Activated CD4-positive, CD25-positive, alpha-beta regulatory T cell treated with anti-CD3 and anti-CD28 coated beads, Interleukin-2, amount 50 U/mL, for 16 hours (primary cell): ENCODE measurements around the gene ACOX1.
A peak's percentile ranks its signal among the peaks of the same experiment; 100 is the strongest.

Experiments used
- DNase-seq: peaks from one replicate; pipeline ENCODE4 v3.0.0-alpha.2; 2020; ENCODE audit warnings: low read depth, low spot score

Gene ACOX1

DNA sequence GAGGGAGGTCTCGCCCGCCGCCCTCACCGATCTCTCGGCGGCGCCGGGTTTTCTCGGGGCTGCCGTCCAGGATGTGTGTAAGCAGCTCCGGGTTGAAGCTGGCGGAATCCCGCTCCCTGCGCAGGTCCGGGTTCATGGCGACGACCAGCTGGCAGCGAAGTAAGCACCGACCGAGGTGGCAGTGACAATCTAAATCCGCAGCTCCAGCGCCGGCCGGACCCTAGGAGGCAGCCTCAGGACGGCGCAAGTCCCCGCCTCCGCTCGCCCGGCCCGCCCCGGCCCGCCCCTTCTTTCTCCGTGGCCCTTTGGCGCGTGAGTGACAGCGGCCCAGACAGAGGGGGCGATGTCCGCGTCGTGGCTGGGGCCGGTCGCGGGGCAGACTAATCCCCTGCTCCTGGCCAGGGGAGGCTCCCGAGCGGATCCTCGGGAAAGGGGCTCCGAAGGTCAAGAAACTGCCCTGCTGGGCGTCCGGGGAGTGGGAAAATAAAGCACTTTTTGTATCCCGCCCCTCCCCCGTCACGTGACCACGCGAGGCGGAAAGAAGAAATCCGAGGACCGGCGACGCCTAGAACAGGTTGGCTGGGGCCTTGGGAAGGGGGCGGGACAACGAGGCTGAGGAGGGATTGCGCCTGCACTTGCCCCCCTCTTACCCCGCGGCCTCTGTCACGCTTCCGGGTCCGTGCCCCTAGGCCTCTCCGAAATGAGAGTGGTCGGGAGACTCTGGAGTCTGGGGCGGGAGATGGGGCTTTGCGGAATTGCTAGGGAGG is at the start of gene ACOX1, which contains the start of gene TEN1:
ACOX1 (minus strand) TSS at position 229 of the 767 bp plus-strand sequence; CDS start at position 136, 93 bp downstream.
TEN1 (plus strand) TSS at position 303 of the 767 bp plus-strand sequence. CDS start 6,953 bp downstream, outside the sequence.
- DNase-seq: peak; percentile 88

GRCh38 chr17:76027159-76027839 is 48.3 kb upstream of the ACOX1 start, which contains the start of gene EVPL:
Gene EVPL (minus strand): TSS chr17:76027306. CDS start chr17:76027198, 108 bp downstream.
- DNase-seq: no peak

- no peak for DNase-seq
Observed at GRCh38 chr17:76026714-76027158, 47.8 kb upstream of the ACOX1 start.

GRCh38 chr17:76025294-76025693 is 46.3 kb upstream of the ACOX1 start:
- DNase-seq: no peak

GRCh38 chr17:76024353-76024752 is 45.4 kb upstream of the ACOX1 start:
- no peak for DNase-seq

GRCh38 chr17:76023900-76024237 is 44.9 kb upstream of the ACOX1 start:
- DNase-seq: no peak

- no peak for DNase-seq
Observed at GRCh38 chr17:76022973-76023899, 44.3 kb upstream of the ACOX1 start.

DNA sequence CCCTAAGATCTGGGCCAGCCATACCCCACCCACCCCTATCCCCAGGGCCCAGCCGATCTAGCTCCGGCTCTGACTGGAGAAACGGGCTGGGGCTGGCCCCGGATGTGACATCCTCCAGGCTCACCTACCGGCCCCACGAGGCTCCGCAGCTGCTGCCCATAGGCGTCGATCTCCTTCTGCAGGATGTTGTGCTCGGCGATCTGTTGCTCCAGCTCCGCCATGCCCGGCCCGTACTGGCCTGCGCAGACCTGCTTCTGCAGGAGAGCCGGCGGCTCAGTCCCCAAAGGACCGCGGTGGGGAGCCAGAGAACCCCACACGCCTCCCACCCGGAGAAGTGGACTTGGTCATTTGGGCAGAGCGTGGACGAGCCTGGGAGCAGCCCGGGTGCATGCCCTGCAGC is 43.3 kb upstream of the ACOX1 start:
- no peak for DNase-seq

- no peak for DNase-seq
Observed at GRCh38 chr17:76019833-76020467, 41.0 kb upstream of the ACOX1 start.

DNA sequence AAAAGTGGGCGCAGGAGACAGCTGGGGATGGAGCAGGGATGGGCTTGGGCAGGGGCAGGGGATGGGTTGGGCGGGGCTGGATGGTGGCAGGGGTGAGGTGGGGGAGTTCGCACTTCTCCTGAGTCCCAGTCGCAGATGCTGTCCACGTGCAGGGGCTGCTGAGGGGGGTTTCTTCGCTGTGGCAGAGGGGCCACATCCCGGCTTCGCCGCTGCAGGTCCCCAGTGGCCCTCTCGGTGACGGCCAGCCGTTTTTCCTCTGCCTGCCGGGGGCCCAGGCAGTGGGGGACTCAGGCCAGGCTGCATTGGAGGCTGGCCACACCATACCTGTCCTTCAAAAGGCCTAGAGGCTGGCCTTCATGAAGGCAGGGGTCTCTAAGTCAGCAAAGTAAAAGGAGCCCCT is 39.8 kb upstream of the ACOX1 start:
- DNase-seq: no peak

DNA sequence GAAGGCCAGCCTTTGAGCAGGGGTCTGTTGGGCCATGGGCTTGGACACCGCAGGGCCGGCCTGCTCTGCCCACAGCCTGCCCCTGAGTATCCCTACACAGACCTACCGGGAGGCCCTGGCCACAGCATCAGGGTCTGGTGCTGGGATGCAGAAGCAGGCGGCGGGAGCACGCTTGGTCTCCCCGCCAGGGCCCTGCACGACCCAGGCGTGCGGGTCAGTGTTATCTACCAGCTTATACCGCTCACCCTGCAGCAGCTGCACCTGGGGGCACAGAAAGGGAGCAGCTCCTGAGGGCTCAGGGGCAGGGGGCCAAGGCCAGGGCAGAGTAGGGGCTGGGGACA is 39.3 kb upstream of the ACOX1 start:
- DNase-seq: no peak

DNA sequence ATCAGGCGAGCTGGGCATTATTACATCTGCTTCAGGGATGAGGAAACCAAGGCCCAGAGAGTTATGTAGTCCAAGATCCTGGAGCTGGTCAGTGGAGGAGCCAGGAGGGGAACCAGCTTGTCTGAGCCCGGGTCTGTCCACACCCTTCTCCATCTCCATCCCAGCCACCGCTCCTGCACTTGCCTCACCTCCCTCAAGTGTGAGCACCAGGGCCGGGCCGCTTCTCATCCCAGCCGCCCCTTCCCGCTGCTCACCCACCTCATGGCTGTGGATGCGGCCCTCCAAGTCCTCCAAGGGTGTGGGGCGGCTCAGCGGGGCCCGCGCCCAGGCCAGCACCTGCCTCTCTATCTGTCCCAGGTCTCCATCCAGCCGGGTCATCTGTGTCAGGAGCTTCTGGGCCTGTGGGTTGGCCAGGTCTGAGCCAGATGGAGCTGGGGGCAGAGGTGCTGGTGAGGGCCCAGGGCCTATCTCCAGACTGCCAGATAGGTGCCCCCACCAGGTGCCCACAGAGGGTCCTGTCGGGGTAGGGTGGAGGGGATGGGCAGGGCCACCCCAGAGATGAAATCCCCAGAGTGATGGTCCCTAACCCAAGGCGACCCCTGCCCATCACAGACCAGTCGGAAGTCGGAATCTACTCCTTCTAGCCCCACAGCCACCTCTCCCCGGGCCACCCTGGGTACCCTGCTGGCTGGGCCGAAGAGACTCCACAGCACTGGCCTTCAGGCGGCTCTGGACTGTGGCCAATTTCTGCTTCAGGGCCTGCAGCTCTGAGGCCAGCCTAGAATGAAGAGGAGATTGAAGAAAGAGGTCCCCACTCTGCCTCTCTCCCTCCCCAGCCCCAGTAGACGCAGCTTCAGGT is 38.7 kb upstream of the ACOX1 start:
- DNase-seq: no peak

DNA sequence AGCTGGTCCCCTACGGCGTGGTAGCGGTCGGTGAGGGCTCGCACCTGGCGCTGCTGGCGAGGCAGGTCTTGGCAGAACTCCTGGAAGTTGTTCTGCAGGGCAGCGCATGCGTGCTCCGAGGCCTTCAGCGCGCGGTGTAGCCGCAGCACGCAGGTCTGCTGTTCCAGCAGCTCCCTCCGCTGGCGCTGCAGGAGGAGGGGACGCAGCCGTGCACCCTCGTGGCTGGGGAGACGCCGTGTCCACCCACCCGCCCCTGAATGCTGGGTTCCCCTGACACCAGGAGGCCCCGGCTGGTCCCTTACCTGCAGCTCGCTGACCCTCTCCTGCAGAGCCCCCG is 35.9 kb upstream of the ACOX1 start:
- DNase-seq: no peak

DNA sequence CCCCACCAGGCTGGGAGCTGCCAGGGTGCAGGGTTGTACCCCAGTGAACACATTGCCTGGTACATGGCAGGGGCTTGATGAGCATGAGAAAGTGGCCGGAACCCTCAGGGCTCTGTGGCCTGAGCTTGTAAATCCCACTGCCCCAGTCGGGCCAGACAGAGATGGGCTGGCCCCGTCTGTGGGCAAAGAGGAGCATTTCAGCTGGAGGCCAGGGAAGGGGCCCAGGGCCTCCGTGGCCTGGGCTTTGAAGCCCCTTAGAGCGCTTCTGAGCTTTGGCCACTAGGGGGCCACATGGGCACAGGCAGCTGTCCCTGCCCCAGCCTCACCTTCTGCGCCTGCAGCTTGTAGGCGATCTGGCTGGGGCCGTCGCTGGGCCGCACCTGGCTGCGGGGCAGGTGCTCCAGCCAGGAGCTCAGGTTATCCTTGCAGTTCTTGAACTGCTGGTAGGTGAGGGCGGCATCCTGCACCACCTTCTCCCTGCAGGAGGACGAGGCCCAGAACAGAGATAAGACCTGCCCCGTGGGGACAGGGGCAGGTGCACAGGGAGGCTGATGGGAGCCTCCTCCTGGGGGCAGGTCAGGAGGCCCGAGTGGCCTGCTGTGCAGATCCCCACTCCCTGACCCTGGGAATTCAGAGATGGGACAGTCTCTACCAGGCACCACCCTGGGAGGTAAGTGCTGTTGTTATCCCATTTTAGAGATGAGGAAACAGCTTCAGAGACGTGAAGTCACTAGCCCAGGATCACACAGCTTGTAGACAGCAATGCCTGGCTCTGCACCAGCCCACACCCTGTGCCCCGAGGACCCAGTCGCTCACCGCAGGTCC is 35.3 kb upstream of the ACOX1 start:
- peak; percentile 58 for DNase-seq

- no peak for DNase-seq
Observed at GRCh38 chr17:76013377-76013932, 34.5 kb upstream of the ACOX1 start.

- DNase-seq: no peak
Observed at GRCh38 chr17:76011951-76012350, 33.0 kb upstream of the ACOX1 start.

DNA sequence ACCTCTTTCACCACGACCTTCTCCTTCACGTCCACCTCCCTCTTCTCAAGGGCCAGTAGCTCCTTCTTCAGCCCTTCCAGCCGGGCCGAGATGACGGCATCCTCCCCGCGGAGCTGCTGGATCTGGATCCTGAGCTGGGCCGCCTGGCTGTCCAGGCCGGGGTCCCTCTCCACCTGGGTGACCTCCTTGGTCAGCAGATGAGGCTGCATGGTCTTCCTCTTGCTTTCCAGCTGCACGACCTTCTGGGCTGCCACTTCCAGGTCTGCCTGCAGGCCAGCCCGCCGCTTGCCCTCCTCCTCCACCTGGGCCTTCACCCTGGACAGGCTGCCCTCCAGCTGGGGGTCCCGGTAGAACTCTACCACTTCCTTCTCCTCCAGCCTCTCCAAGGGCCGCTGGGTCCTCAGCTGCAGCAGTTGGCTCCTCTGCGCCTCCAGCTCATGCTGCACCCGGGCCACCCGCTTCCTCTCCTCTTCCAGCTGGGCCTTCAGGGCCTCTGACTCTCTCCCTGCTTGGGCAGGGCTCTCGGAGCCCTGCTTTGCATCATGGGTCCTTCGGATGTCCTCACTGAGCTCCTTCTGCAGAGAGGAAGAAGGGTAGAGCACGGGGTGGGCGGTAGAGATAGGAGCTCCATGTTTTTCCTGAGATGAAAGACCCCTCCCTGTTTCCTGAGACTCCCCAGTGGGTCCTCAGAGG is 31.1 kb upstream of the ACOX1 start:
- DNase-seq: no peak

- no peak for DNase-seq
Observed at GRCh38 chr17:76009447-76009846, 30.5 kb upstream of the ACOX1 start.
